Measurements from ENCODE around the gene CACNA2D3.

The CACNA2D3 gene

GRCh38 chr3:55064164-55064563, 941.8 kb downstream of the CACNA2D3 start:
- DNase-seq (ENCODE audit: low read depth, low spot score), result no peak

GRCh38 chr3:55065331-55065730, 943.0 kb downstream of the CACNA2D3 start:
- H3K4me3 ChIP-seq (ENCODE audit: low read depth, low read length), result no peak overlapping the region
- in situ Hi-C loops (cut with HindIII; ENCODE audit: low sequenced_read_pairs), result no loop called here
- no peak for TF ChIP-seq CTCF (IDR thresholded peaks at IDR 0.05; ENCODE audit: low read depth, low read length)
- DNase-seq (ENCODE audit: low read depth, low spot score), result no peak

More at GRCh38 chr3:55064164-55064563, 941.8 kb downstream of the CACNA2D3 start:
- TF ChIP-seq CTCF (IDR thresholded peaks at IDR 0.05; ENCODE audit: low read depth, low read length), result no peak
- in situ Hi-C loops (cut with HindIII; ENCODE audit: low sequenced_read_pairs), result no loop called here
- H3K4me3 ChIP-seq (ENCODE audit: low read depth, low read length), result no peak overlapping the region

GRCh38 chr3:55066551-55067047, 944.2 kb downstream of the CACNA2D3 start:
- peak; percentile 21 for DNase-seq (ENCODE audit: low read depth, low spot score)
- TF ChIP-seq CTCF (IDR thresholded peaks at IDR 0.05; ENCODE audit: low read depth, low read length), result no peak
- no peak overlapping the region for H3K4me3 ChIP-seq (ENCODE audit: low read depth, low read length)
- in situ Hi-C loops (cut with HindIII; ENCODE audit: low sequenced_read_pairs), result no loop called here

GRCh38 chr3:55069950-55070349, 947.6 kb downstream of the CACNA2D3 start:
- no peak for TF ChIP-seq CTCF (IDR thresholded peaks at IDR 0.05; ENCODE audit: low read depth, low read length)
- DNase-seq (ENCODE audit: low read depth, low spot score), result no peak
- in situ Hi-C loops (cut with HindIII; ENCODE audit: low sequenced_read_pairs), result no loop called here
- no peak overlapping the region for H3K4me3 ChIP-seq (ENCODE audit: low read depth, low read length)

DNA sequence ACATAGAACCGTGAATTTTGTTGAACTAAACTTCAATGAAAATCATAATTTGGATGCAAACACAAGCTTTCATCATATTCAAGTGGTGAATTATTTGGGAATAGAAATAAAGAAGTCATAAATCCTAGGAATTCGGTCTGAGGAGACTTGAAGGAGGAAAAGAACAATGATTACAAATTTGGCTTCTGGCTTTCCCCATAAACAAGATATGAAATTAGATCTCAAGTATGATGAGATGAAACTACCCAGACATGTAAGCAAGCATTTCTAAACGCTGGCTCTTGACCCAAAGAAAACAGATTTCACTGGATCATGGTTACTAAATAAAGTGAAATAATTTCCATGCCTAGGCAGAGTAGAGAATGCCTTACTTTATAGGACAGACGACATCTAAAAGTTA, 952.4 kb downstream of the CACNA2D3 start:
- no peak for TF ChIP-seq CTCF (IDR thresholded peaks at IDR 0.05; ENCODE audit: low read depth, low read length)
- H3K4me3 ChIP-seq (ENCODE audit: low read depth, low read length), result no peak overlapping the region
- in situ Hi-C loops (cut with HindIII; ENCODE audit: low sequenced_read_pairs), result no loop called here
- DNase-seq (ENCODE audit: low read depth, low spot score), result no peak

- no peak for DNase-seq (ENCODE audit: low read depth, low spot score)
- H3K4me3 ChIP-seq (ENCODE audit: low read depth, low read length), result no peak overlapping the region
- TF ChIP-seq CTCF (IDR thresholded peaks at IDR 0.05; ENCODE audit: low read depth, low read length), result no peak
- in situ Hi-C loops (cut with HindIII; ENCODE audit: low sequenced_read_pairs), result no loop called here
These were observed 953.5 kb downstream of the CACNA2D3 start for GRCh38 chr3:55075846-55076245.

- no peak for TF ChIP-seq CTCF (IDR thresholded peaks at IDR 0.05; ENCODE audit: low read depth, low read length)
- DNase-seq (ENCODE audit: low read depth, low spot score), result no peak
- H3K4me3 ChIP-seq (ENCODE audit: low read depth, low read length), result no peak overlapping the region
- in situ Hi-C loops (cut with HindIII; ENCODE audit: low sequenced_read_pairs), result no loop called here
These were observed 955.4 kb downstream of the CACNA2D3 start for GRCh38 chr3:55077726-55078125.
